RWPE1 (cell line): ENCODE measurements around the gene KIF7.

Source experiments
- CTCF ChIA-PET: fragments of 350-600 bp; sonication (Branson Sonifier 250); formaldehyde crosslinking; extraction: SDS; loops from one replicate; lab custom pipeline; 2021; lab: Yijun Ruan, JAX
- POLR2A ChIA-PET: fragments of 400-600 bp; formaldehyde crosslinking; extraction: SDS; loops from one replicate; lab custom pipeline; 2020; ENCODE audit warnings: antibody characterized with exemption; ENCODE audit not compliant: low non-redundant PET; lab: Yijun Ruan, JAX
- DNase-seq: peaks from one replicate; pipeline ENCODE4 v3.0.0; 2012; ENCODE audit warnings: low spot score
- H3K27ac ChIP-seq: fragments of 450-650 bp; 2 replicates; pipeline ENCODE4 v1.5.1; 2017
- TF ChIP-seq, protein P1 (sequence below): fragments of 450-650 bp; conservative IDR thresholded peaks from 2 replicates; pipeline ENCODE4 v1.5.1; 2017; ENCODE audit warnings: low read depth, mild to moderate bottlenecking

The KIF7 gene

DNA sequence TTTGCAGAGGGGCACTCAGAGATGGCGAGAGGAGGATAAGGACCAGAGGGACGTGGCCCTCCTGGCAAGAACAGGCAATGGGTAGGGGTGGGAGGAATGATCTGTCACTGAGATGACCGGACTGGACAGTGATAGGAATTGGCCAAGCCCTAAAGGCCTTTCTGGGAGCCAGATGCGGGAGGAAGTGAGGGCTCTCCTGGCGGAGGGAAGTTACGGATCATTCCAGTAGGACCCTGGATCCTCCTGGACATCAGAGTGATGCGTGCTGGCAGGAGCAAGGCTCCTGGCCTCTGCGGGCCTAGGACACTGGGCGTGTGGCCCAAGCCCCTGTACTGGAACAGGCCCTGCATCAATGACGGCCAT, 23.4 kb downstream of the KIF7 start:
- TF ChIP-seq, protein P1, sequence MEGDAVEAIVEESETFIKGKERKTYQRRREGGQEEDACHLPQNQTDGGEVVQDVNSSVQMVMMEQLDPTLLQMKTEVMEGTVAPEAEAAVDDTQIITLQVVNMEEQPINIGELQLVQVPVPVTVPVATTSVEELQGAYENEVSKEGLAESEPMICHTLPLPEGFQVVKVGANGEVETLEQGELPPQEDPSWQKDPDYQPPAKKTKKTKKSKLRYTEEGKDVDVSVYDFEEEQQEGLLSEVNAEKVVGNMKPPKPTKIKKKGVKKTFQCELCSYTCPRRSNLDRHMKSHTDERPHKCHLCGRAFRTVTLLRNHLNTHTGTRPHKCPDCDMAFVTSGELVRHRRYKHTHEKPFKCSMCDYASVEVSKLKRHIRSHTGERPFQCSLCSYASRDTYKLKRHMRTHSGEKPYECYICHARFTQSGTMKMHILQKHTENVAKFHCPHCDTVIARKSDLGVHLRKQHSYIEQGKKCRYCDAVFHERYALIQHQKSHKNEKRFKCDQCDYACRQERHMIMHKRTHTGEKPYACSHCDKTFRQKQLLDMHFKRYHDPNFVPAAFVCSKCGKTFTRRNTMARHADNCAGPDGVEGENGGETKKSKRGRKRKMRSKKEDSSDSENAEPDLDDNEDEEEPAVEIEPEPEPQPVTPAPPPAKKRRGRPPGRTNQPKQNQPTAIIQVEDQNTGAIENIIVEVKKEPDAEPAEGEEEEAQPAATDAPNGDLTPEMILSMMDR, result no peak
- peak overlapping the region; percentile 6; the same call in 1 of the 2 replicates for H3K27ac ChIP-seq
- POLR2A ChIA-PET, result no interaction called here
- CTCF ChIA-PET, result no interaction called here
- DNase-seq, result no peak

GRCh38 chr15:89630974-89631901, 24.0 kb downstream of the KIF7 start:
- H3K27ac ChIP-seq, result peak overlapping the region; percentile 6; the same call in 1 of the 2 replicates
- DNase-seq, result no peak
- ChIA-PET POLR2A (no interaction called here), CTCF (no interaction called here)
- TF ChIP-seq, protein P1, result no peak

DNA sequence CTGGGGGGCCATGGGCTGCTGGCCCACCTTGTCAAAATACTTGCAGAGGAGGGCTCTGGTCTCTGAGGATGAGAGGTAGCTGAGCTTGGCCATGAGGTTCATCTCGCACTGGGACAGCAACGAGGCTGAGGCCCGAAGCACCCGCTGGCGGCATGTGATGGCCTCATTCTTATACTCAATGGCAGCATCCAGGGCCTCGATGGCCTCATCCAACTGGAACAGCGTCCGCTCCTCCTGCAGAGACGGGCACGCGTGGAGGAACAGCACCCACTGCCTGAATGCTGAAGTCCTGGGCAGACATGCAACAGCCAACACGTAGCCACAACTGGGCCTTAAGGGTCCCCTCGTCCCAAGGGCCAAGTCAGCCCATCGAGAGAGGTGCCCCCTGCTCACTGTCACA, 25.0 kb downstream of the KIF7 start:
- CTCF ChIA-PET, result interaction anchor here (0.7 kb wide), 1 partner anchor 27 kb away, joined by 3 read pairs; no protein-coding TSS in a partner anchor
- H3K27ac ChIP-seq, result peak overlapping the region; percentile 12
- TF ChIP-seq, protein P1, result no peak
- POLR2A ChIA-PET, result no interaction called here
- DNase-seq, result no peak

DNA sequence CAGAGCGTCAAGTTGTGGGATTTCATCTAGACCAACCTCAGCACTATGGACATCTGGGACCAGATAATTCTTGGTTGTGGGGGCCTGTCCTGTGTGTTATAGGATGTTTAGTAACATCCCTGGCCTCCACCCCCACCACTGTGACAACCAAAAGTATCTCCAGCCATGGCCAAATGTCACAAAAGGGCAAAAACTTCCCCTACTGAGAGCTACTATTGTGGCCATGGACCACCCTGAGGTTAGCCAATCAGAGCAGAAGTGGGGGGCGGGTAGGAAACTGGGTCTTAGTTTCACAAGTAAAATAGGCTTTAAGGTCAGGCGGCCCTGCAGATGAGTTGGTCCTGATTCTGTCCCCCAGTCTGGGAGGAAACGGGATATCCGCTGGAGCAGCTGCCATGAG, 25.4 kb downstream of the KIF7 start:
- ChIA-PET CTCF (interaction anchor here (0.7 kb wide), 1 partner anchor 26 kb away, joined by 3 read pairs; no protein-coding TSS in a partner anchor), POLR2A (no interaction called here)
- DNase-seq, result no peak
- H3K27ac ChIP-seq, result peak overlapping the region; percentile 12
- TF ChIP-seq, protein P1, result no peak

- H3K27ac ChIP-seq, result no peak overlapping the region
- no peak for DNase-seq
- CTCF ChIA-PET, result no interaction called here
- TF ChIP-seq, protein P1, result no peak
- POLR2A ChIA-PET, result no interaction called here
Observed at GRCh38 chr15:89628806-89629715, 26.2 kb downstream of the KIF7 start.

GRCh38 chr15:89628301-89628700, 27.0 kb downstream of the KIF7 start:
- POLR2A ChIA-PET, result no interaction called here
- CTCF ChIA-PET, result no interaction called here
- TF ChIP-seq, protein P1, result no peak
- H3K27ac ChIP-seq, result no peak overlapping the region
- DNase-seq, result no peak
